ENCODE data around the gene STAMBP. TPM values are rescaled to one million over a fixed set of nuclear protein-coding genes. Genes with fewer than 3 reads are reported as not detected.

The STAMBP gene
- total and polyA plus RNA-seq, 9 of the 15 experiments (the other 6 are each of a cell fraction or from before 2014, with no cell fraction given), result 36.9 to 75.2 (median 48.8) TPM

- TF ChIP-seq ARID4B (CRISPR knock-in tag; IDR thresholded peaks at IDR 0.05) (no peak), NR1H2 (CRISPR knock-in tag; IDR thresholded peaks at IDR 0.05) (no peak), ZC3H4 (CRISPR knock-in tag; IDR thresholded peaks at IDR 0.05; ENCODE audit: borderline replicate concordance) (no peak), ZNF318 (IDR thresholded peaks at IDR 0.05; ENCODE audit: borderline replicate concordance in 1 of 2, low read depth in 1 of 2) (no peak), CLOCK (CRISPR knock-in tag; IDR thresholded peaks at IDR 0.05; ENCODE audit: borderline replicate concordance) (no peak), ZNF121 (CRISPR knock-in tag; conservative IDR thresholded peaks at IDR 0.05) (no peak), ZBTB49 (CRISPR knock-in tag; IDR thresholded peaks at IDR 0.05; ENCODE audit: borderline replicate concordance) (no peak), GTF2A2 (tag; IDR thresholded peaks at IDR 0.05) (no peak)
Measured at GRCh38 chr2:73852020-73852419, 23.3 kb downstream of the STAMBP start (continued).
